ENCODE measurements around the gene CDH1. TPM values are rescaled to one million over a fixed set of nuclear protein-coding genes. Genes with fewer than 3 reads are reported as not detected.

CDH1 gene
- total and polyA plus RNA-seq, 12 donors: 0.11 to 1.2 (median 0.40) TPM; not detected in 3

DNA sequence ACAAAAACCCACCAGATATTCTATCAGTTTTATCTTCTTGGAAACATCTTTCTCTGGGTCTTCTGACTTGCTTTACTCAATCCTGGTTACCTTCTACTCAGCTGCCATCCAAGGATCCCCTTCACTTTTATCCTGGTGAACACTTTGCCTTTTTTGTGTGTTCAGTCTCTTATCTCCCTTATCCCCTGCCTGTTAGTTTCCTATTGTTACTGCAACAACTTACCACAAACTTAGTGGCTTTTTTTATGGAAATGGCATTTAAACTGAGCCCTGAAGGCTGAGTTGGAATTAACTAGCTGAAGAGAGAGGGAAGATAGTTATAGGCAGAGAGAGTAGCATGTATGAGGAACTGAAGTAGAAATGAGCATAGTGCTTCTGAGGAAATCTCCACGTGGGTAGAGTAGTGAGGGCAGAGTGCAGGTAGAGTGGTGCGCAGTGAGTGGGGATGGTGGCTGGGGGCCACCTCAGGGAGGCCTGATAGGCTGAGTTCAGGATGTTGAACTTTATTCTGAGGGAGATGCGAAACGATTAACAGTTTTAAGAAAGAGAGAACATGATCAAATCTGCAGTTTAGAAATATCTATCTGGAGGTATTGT, 132.5 kb downstream of the CDH1 start:
- H3K27me3 ChIP-seq: no peaks in the 10 kb centered on the region
- intact Hi-C loops (cut with DNase I): no loop called here
- WGBS, 4 donors: 82 to 89% (median 88%) methylated on average over 4 of the region's 4 CpGs
- TF ChIP-seq CTCF (IDR thresholded peaks at IDR 0.05): no peak
- TF ChIP-seq POLR2A (IDR thresholded peaks at IDR 0.05): no peak
- H3K27ac ChIP-seq: no peak overlapping the region
- no peak overlapping the region for H3K4me3 ChIP-seq
- H3K9me3 ChIP-seq (replicated peaks in 1 of 3): no peaks in the 10 kb centered on the region
- H3K4me1 ChIP-seq (replicated peaks in 1 of 2): no peaks in the 10 kb centered on the region
- H3K36me3 ChIP-seq (replicated peaks in 1 of 2): peaks cover 0 to 11% of the 10 kb centered on the region in 2 donors
- no peak for DNase-seq

DNA sequence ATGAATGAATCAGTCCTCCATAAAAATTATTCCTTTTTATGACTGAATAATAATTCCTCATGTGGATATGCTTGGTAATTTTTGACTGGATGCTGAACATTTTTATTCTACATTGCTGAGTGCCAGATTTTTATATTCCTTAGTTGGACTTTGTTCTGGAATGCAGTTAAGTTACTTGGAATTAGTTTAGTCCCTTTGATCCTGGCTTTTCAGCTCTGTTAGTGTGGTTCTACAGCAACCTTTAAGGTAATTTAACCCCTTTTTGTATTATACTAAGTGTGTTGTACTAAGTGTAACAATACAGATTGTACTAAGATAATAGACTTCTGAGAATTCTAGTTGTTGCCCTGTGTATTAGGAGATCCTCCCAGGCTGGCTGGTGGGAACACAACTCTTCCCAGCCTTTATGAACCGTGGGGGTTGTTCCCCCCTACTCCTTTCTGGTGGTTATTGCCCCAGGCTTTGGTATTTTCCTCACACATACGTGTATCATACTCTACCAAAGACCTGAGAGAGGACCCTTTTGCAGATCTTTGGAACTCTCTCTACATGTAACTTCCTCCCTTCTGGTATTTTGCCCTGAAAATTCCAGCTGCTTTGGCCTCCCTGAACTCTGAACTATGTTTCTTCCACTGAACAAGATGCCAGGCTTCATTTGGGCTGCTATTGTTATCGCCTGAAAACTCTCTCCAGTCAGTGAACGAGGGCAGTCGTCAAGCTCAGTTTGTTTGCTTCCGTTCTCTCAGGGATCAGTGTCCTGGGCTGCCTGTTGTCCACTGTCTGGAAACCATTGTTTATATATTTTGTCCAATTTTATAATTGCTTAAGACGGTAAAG, 136.8 kb downstream of the CDH1 start:
- H3K36me3 ChIP-seq (replicated peaks in 1 of 2): peaks cover 0 to 19% of the 10 kb centered on the region in 2 donors
- H3K9me3 ChIP-seq (replicated peaks in 1 of 3): no peaks in the 10 kb centered on the region
- no peak for TF ChIP-seq POLR2A (IDR thresholded peaks at IDR 0.05)
- no peak for TF ChIP-seq CTCF (IDR thresholded peaks at IDR 0.05)
- intact Hi-C loops (cut with DNase I): no loop called here
- no peaks in the 10 kb centered on the region for H3K27me3 ChIP-seq
- DNase-seq: no peak
- no peak overlapping the region for H3K4me3 ChIP-seq
- H3K4me1 ChIP-seq (replicated peaks in 1 of 2): no peaks in the 10 kb centered on the region
- WGBS, 4 donors: 85 to 91% (median 88%) methylated on average over 7 of the region's 7 CpGs
- H3K27ac ChIP-seq: no peak overlapping the region

- WGBS, 4 donors: 90 to 98% (median 95%) methylated on average over 3 to 4 of the region's 4 CpGs
- Histone ChIP-seq H3K27me3 (no peaks in the 10 kb centered on the region), H3K4me1 (replicated peaks in 1 of 2) (no peaks in the 10 kb centered on the region), H3K9me3 (replicated peaks in 1 of 3) (no peaks in the 10 kb centered on the region), H3K27ac (no peak overlapping the region), H3K36me3 (replicated peaks in 1 of 2) (peaks cover 0 to 23% of the 10 kb centered on the region in 2 donors), H3K4me3 (no peak overlapping the region)
- intact Hi-C loops (cut with DNase I): no loop called here
- no peak for DNase-seq
- TF ChIP-seq CTCF (IDR thresholded peaks at IDR 0.05): no peak
- no peak for TF ChIP-seq POLR2A (IDR thresholded peaks at IDR 0.05)
These were observed 138.8 kb downstream of the CDH1 start for GRCh38 chr16:68875871-68876270.

DNA sequence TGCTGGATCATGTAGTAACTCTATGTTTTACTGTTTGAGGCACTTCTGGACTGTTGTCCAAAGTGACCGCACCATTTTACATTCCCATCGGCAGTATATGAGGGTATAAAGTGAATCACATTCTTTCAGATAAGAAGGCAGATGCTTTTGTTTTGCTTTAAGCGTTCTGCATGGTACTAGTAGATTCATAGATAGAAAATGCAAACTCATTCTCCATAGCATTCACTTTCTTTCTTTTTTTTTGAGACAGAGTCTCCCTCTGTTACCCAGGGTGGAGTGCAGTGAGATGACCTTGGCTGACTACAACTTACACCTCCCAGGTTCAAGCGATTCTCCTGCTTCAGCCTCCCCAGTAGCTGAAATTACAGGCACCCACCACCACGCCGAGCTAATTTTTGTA, 146.6 kb downstream of the CDH1 start:
- intact Hi-C loops (cut with DNase I): no loop called here
- H3K9me3 ChIP-seq (replicated peaks in 1 of 3): no peaks in the 10 kb centered on the region
- H3K4me3 ChIP-seq: no peak overlapping the region
- peaks cover 0 to 4% of the 10 kb centered on the region in 2 donors for H3K36me3 ChIP-seq (replicated peaks in 1 of 2)
- 90 to 97% (median 97%) methylated on average over 6 of the region's 6 CpGs for WGBS, 4 donors
- no peak for TF ChIP-seq POLR2A (IDR thresholded peaks at IDR 0.05)
- no peak for TF ChIP-seq CTCF (IDR thresholded peaks at IDR 0.05)
- no peaks in the 10 kb centered on the region for H3K27me3 ChIP-seq
- no peak overlapping the region for H3K27ac ChIP-seq
- no peak for DNase-seq
- H3K4me1 ChIP-seq (replicated peaks in 1 of 2): peaks cover 0 to 11% of the 10 kb centered on the region in 2 donors

Data from adrenal gland (tissue), 12 donors.